GM12878 (cell line): ENCODE results near the gene ZNF48. TPM values are rescaled to one million over a fixed set of nuclear protein-coding genes. Genes with fewer than 3 reads are reported as not detected.

Experiments
- ATAC-seq: fragments of 200-7000 bp; cut with Tn5 transposase; 3 replicates; pipeline ENCODE4 v1.9.1; 2020; ENCODE audit warnings: mild to moderate bottlenecking, moderate library complexity
- BruUV-seq: library from RNA; stranded (reverse); fragments of 400-500 nt; replicated peaks from 2 replicates; lab custom pipeline; 2021; lab: Mats Ljungman, UMichigan
- CTCF ChIA-PET: fragments of 300-600 bp; sonication (Branson Sonifier 250); formaldehyde crosslinking; extraction: SDS; loops from one replicate; lab custom pipeline; 2021; ENCODE audit warnings: inconsistent platforms; lab: Yijun Ruan, JAX
- POLR2A ChIA-PET: fragments of 350-600 bp; formaldehyde crosslinking; extraction: SDS; loops from one replicate; lab custom pipeline; 2021; ENCODE audit warnings: inconsistent platforms; lab: Charles Lee
- RAD21 ChIA-PET: fragments of 300-600 bp; sonication (Branson Sonifier 250); formaldehyde crosslinking; loops from one replicate; lab custom pipeline; 2023; ENCODE audit warnings: antibody characterized with exemption; ENCODE audit not compliant: unreplicated experiment; lab: Charles Lee
- SMC1A ChIA-PET: fragments of 300-600 bp; sonication (Branson Sonifier 250); formaldehyde crosslinking; loops from one replicate; lab custom pipeline; 2023; ENCODE audit not compliant: unreplicated experiment, uncharacterized antibody; lab: Charles Lee
- DNase-seq: peaks from one replicate; pipeline ENCODE4 v3.0.0-alpha.2; 2011; ENCODE audit warnings: low read depth, low spot score
- FAIRE-seq: peaks from 3 replicates; lab custom pipeline; 2011; peaks lifted over from hg19 to GRCh38; lab: Jason Lieb, UNC
- H2AFZ ChIP-seq: 2 replicates; pipeline ENCODE4 v1.6.0; 2011; ENCODE audit warnings: low read depth, low read length, control low read depth; ENCODE audit not compliant: control insufficient read depth
- H3K27ac ChIP-seq: 2 replicates; pipeline ENCODE4 v1.5.1; 2011; ENCODE audit warnings: control low read depth; ENCODE audit not compliant: control insufficient read depth, insufficient read depth
- H3K27me3 ChIP-seq, 2 experiments: replicated peaks in 1 of 2; 2 replicates each; pipeline versions ENCODE4 v1.6.0 to v1.6.1; 2011; ENCODE audit warnings: low read length in 1 of 2; ENCODE audit not compliant: control insufficient read depth in 2 of 2, insufficient read depth in 2 of 2
- H3K36me3 ChIP-seq, 2 experiments: 2 replicates each; pipeline ENCODE4 v1.5.1; 2011; ENCODE audit warnings: low read length in 1 of 2; ENCODE audit not compliant: control insufficient read depth in 2 of 2, insufficient read depth in 2 of 2
- H3K4me1 ChIP-seq: 2 replicates; pipeline ENCODE4 v1.6.1; 2011; ENCODE audit warnings: mild to moderate bottlenecking, low read length, moderate library complexity, mixed read lengths; ENCODE audit not compliant: control insufficient read depth, insufficient read depth
- H3K4me2 ChIP-seq: 2 replicates; pipeline ENCODE4 v1.6.0; 2011; ENCODE audit warnings: control low read depth; ENCODE audit not compliant: control insufficient read depth, insufficient read depth
- H3K4me3 ChIP-seq: fragments of 200-600 bp; sonication (generic); 2 replicates; pipeline ENCODE4 v1.5.1; 2016
- H3K79me2 ChIP-seq: 2 replicates; pipeline ENCODE4 v1.6.0; 2011; ENCODE audit warnings: low read length; ENCODE audit not compliant: control insufficient read depth, insufficient read depth
- H3K9ac ChIP-seq: 2 replicates; pipeline ENCODE4 v1.8.0; 2011; ENCODE audit warnings: low read length, control low read depth, mixed read lengths; ENCODE audit not compliant: control insufficient read depth, insufficient read depth
- H3K9me3 ChIP-seq: replicated peaks from 3 replicates; pipeline ENCODE4 v1.5.1; 2011; ENCODE audit warnings: mild to moderate bottlenecking, low read length; ENCODE audit not compliant: control insufficient read depth, insufficient read depth
- H4K20me1 ChIP-seq: 2 replicates; pipeline ENCODE4 v1.6.0; 2011; ENCODE audit not compliant: control insufficient read depth, insufficient read depth
- ESRRA ChIP-seq: IDR thresholded peaks from 2 replicates; pipeline ENCODE4 v1.6.1; 2012; ENCODE audit warnings: mild to moderate bottlenecking, low read length, improper control_type of control experiment
- GATAD2B ChIP-seq: fragments of 450-650 bp; conservative IDR thresholded peaks from 2 replicates; pipeline ENCODE4 v1.6.1; 2017; ENCODE audit warnings: low read depth, mild to moderate bottlenecking, moderate library complexity
- LARP7 ChIP-seq: fragments of 450-650 bp; IDR thresholded peaks from 2 replicates; pipeline ENCODE4 v1.6.1; 2017; ENCODE audit warnings: mild to moderate bottlenecking
- NKRF ChIP-seq: fragments of 450-650 bp; conservative IDR thresholded peaks from 2 replicates; pipeline ENCODE4 v1.6.1; 2017; ENCODE audit warnings: mild to moderate bottlenecking, moderate library complexity
- SIN3A ChIP-seq: IDR thresholded peaks from 2 replicates; pipeline ENCODE4 v1.6.1; 2012; ENCODE audit warnings: low read depth, low read length, improper control_type of control experiment
- ZNF207 ChIP-seq: fragments of 450-650 bp; IDR thresholded peaks from 2 replicates; pipeline ENCODE4 v1.6.1; 2014; ENCODE audit warnings: antibody characterized with exemption, mild to moderate bottlenecking, borderline replicate concordance
- ZNF274 ChIP-seq: IDR thresholded peaks from one replicate; pipeline ENCODE4 v1.8.0; 2011; ENCODE audit not compliant: insufficient read length, insufficient read depth
- WGBS: methylation state at CpG from one replicate; pipeline ENCODE4 v1.1.6; 2016; ENCODE audit warnings: low lambda C conversion rate; ENCODE audit not compliant: insufficient replicate concordance, insufficient coverage; ENCODE audit errors: missing lambda C conversion rate; 5-methylcytosine and 5-hydroxymethylcytosine counted together
- in situ Hi-C: fragments of 300-500 bp; cut with MboI; formaldehyde crosslinking; loops from 9 replicates; pipeline ENCODE4 v1.14.3; 2018; ENCODE audit warnings: mixed read lengths
- intact Hi-C: fragments of 100-400 bp; cut with micrococcal nuclease; formaldehyde crosslinking; loops from one replicate; pipeline ENCODE4 v1.14.2; 2022; ENCODE audit not compliant: unreplicated experiment
- polyA plus RNA-seq, 11 experiments: library from polyadenylated mRNA; depleted of rRNA in 4 of 11; unstranded in 6 of 11; stranded (reverse) in 5 of 11; fragments of >200 nt; fragmentation: Nextera tagmentation in 4 of 11; fragmentation: Illumina TruSeq in 1 of 11; extraction: Ambion mirVana in 4 of 11; extraction: Trizol in 1 of 11; gene quantifications; 1 replicate in 1 of 11; 2 replicates in 10 of 11; pipeline versions ENCODE4 v1.2.1 to v1.2.3, GENCODE V29; 2011 to 2016; ENCODE audit warnings: inconsistent platforms in 2 of 11, missing spikeins in 2 of 11, low read depth in 1 of 11
- total RNA-seq, 4 experiments: library from RNA; depleted of rRNA in 3 of 4; stranded (reverse); fragments of >200 nt in 3 of 4; fragmentation: Illumina TruSeq in 1 of 4; extraction: Trizol in 1 of 4; gene quantifications; 2 replicates each; pipeline versions ENCODE4 v1.2.1 to v1.2.3, GENCODE V29; 2013 to 2021
- TF ChIP-seq, protein P1 (sequence below): IDR thresholded peaks from 2 replicates; pipeline ENCODE4 v1.6.1; 2011; ENCODE audit warnings: borderline replicate concordance, low read depth, mild to moderate bottlenecking, moderate library complexity, mixed read lengths, low read length; ENCODE audit not compliant: insufficient read depth; ENCODE audit errors: extremely low read length
- TF ChIP-seq, protein P2 (sequence below): IDR thresholded peaks from 2 replicates; pipeline ENCODE4 v1.6.1; 2011; ENCODE audit warnings: borderline replicate concordance, low read depth, mild to moderate bottlenecking, moderate library complexity, low read length; ENCODE audit not compliant: insufficient read depth, poor library complexity, severe bottlenecking
- TF ChIP-seq, protein P3 (sequence below): IDR thresholded peaks from 2 replicates; pipeline ENCODE4 v1.6.1; 2012; ENCODE audit warnings: improper control_type of control experiment, low read depth, low read length; ENCODE audit not compliant: insufficient replicate concordance

ZNF48 gene
- total and polyA plus RNA-seq, 10 of the 15 experiments (the other 5 are each of a cell fraction or from before 2014, with no cell fraction given): 0.14 to 12.0 (median 4.2) TPM

GRCh38 chr16:30354423-30355143 is 40.6 kb upstream of the ZNF48 start:
- Histone ChIP-seq H4K20me1 (peaks cover 8% of the 10 kb centered on the region), H3K4me2 (peak overlapping the region; percentile 99), H3K4me3 (peak overlapping the region; percentile 94), H3K79me2 (peaks cover 18% of the 10 kb centered on the region), H3K27me3 (no peaks in the 10 kb centered on the region), H3K27ac (peak overlapping the region; percentile 93), H3K9ac (peak overlapping the region; percentile 88), H3K4me1 (peaks cover 34% of the 10 kb centered on the region), H3K36me3 (peaks cover 3 to 23% of the 10 kb centered on the region in 2 experiments), H2AFZ (peak overlapping the region; percentile 97), H3K9me3 (no peaks in the 10 kb centered on the region)
- CTCF ChIA-PET: interaction anchor here (0.8 to 2.8 kb wide), 8 partner anchors 15 to 263 kb away, joined by 3 to 15 read pairs (median 4); partner anchors contain the start of genes SEPTIN1, TBC1D10B, TBX6 and ZNF771
- in situ Hi-C loops: no loop called here
- SMC1A ChIA-PET: interaction anchor here (0.8 to 2.0 kb wide), 6 partner anchors 10 to 262 kb away, joined by 3 to 5 read pairs (median 4); partner anchors contain the start of gene TBC1D10B
- POLR2A ChIA-PET: interaction anchor here (0.6 to 3.8 kb wide), 10 partner anchors 10 to 226 kb away, joined by 3 to 21 read pairs (median 4); partner anchors contain the start of genes CORO1A, SEPTIN1 and TBC1D10B
- ATAC-seq (peak; percentile 45), DNase-seq (no peak), FAIRE-seq (no peak)
- RAD21 ChIA-PET: interaction anchor here (0.6 to 4.3 kb wide), 7 partner anchors 11 to 743 kb away, joined by 3 to 33 read pairs (median 3); partner anchors contain the start of gene TBC1D10B
- intact Hi-C loops: loop anchor here (2.0 to 10.0 kb wide), 2 partner anchors 16 to 260 kb away; partner anchors contain the start of genes TBC1D10B, TBX6 and YPEL3
- under 1% methylated on average over 26 of the region's 36 CpGs for WGBS
- TSS peak; percentile 65 for BruUV-seq
- TF ChIP-seq ZNF207 (no peak), ESRRA (no peak), GATAD2B (0 out of 2 replicates have a peak, but pooled peaks have one; percentile 9), ZNF274 (no peak), NKRF (0 out of 2 replicates have a peak, but pooled peaks have one; percentile 36), LARP7 (0 out of 2 replicates have a peak, but pooled peaks have one; percentile 61), SIN3A (0 out of 2 replicates have a peak, but pooled peaks have one; percentile 8)
- TF ChIP-seq, protein P1, sequence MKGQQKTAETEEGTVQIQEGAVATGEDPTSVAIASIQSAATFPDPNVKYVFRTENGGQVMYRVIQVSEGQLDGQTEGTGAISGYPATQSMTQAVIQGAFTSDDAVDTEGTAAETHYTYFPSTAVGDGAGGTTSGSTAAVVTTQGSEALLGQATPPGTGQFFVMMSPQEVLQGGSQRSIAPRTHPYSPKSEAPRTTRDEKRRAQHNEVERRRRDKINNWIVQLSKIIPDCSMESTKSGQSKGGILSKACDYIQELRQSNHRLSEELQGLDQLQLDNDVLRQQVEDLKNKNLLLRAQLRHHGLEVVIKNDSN: peak; percentile 74
- TF ChIP-seq, protein P2, sequence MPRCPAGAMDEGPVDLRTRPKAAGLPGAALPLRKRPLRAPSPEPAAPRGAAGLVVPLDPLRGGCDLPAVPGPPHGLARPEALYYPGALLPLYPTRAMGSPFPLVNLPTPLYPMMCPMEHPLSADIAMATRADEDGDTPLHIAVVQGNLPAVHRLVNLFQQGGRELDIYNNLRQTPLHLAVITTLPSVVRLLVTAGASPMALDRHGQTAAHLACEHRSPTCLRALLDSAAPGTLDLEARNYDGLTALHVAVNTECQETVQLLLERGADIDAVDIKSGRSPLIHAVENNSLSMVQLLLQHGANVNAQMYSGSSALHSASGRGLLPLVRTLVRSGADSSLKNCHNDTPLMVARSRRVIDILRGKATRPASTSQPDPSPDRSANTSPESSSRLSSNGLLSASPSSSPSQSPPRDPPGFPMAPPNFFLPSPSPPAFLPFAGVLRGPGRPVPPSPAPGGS: no peak
- TF ChIP-seq, protein P3, sequence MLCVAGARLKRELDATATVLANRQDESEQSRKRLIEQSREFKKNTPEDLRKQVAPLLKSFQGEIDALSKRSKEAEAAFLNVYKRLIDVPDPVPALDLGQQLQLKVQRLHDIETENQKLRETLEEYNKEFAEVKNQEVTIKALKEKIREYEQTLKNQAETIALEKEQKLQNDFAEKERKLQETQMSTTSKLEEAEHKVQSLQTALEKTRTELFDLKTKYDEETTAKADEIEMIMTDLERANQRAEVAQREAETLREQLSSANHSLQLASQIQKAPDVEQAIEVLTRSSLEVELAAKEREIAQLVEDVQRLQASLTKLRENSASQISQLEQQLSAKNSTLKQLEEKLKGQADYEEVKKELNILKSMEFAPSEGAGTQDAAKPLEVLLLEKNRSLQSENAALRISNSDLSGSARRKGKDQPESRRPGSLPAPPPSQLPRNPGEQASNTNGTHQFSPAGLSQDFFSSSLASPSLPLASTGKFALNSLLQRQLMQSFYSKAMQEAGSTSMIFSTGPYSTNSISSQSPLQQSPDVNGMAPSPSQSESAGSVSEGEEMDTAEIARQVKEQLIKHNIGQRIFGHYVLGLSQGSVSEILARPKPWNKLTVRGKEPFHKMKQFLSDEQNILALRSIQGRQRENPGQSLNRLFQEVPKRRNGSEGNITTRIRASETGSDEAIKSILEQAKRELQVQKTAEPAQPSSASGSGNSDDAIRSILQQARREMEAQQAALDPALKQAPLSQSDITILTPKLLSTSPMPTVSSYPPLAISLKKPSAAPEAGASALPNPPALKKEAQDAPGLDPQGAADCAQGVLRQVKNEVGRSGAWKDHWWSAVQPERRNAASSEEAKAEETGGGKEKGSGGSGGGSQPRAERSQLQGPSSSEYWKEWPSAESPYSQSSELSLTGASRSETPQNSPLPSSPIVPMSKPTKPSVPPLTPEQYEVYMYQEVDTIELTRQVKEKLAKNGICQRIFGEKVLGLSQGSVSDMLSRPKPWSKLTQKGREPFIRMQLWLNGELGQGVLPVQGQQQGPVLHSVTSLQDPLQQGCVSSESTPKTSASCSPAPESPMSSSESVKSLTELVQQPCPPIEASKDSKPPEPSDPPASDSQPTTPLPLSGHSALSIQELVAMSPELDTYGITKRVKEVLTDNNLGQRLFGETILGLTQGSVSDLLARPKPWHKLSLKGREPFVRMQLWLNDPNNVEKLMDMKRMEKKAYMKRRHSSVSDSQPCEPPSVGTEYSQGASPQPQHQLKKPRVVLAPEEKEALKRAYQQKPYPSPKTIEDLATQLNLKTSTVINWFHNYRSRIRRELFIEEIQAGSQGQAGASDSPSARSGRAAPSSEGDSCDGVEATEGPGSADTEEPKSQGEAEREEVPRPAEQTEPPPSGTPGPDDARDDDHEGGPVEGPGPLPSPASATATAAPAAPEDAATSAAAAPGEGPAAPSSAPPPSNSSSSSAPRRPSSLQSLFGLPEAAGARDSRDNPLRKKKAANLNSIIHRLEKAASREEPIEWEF: no peak
